Erythroblast (primary cell): ENCODE measurements around the gene CLN5.

ENCODE experiments used
- DNase-seq, 2 experiments: peaks; one replicate each; lab custom pipeline; 2025; lab: John Stamatoyannopoulos, UW
- GATA1 ChIP-seq: IDR thresholded peaks from 2 replicates; pipeline ENCODE4 v1.6.1; 2011; ENCODE audit warnings: low read depth, mild to moderate bottlenecking, control low read depth, low read length, moderate library complexity
- POLR2A ChIP-seq: IDR thresholded peaks from 2 replicates; pipeline ENCODE4 v1.6.1; 2011; ENCODE audit warnings: mild to moderate bottlenecking, low read length

CLN5 gene

DNA sequence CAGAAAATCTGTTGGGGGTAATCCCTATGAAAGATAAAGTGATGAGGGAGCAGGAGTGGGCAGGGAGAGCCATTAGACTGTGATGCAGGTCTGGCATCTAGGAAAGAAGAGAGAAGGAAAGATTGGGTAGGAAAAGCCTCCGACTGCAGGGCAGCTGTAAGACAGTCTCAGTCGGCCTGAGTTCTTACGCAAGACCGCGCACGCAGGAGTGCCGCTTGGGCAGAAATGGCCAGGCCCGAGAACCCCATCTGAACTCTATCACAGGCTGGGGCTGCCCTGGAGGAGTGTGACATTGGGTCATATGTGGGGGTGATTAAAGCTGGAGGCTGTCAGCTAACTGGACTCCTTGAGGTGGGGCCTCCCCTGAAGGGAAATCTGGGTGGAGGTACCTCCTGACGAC is 49.0 kb downstream of the CLN5 start:
- DNase-seq, result no peak
- TF ChIP-seq GATA1 (no peak), POLR2A (no peak)

DNA sequence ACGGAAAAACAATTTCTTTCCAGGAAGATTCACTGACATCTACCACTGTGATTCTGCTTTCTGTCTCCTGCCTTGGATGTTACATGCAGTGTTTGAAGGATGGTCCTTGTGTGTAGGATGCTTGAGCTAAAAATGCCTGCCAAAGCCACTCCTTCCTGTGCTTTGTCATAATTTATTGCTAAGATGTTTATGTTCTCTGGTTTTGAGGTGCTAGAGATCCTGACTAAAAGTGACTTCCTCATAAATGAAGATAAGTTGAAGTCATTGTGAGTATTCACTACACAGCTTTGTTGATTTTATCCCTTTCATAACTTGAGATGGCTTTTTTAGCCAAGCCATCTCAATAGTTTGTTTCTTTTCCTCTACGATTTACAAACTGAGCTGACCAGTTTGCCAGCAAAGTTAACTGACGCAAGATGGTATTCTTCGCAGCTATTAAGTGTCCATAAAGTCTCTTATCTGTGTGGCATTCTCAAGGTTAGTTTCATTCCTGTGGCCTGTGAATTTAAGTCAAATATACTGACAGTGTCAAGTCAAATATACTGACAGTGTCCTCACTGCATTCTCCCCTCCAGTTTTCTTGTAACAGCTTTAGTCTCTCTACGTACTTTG is 50.8 kb downstream of the CLN5 start:
- TF ChIP-seq GATA1 (no peak), POLR2A (no peak)

DNA sequence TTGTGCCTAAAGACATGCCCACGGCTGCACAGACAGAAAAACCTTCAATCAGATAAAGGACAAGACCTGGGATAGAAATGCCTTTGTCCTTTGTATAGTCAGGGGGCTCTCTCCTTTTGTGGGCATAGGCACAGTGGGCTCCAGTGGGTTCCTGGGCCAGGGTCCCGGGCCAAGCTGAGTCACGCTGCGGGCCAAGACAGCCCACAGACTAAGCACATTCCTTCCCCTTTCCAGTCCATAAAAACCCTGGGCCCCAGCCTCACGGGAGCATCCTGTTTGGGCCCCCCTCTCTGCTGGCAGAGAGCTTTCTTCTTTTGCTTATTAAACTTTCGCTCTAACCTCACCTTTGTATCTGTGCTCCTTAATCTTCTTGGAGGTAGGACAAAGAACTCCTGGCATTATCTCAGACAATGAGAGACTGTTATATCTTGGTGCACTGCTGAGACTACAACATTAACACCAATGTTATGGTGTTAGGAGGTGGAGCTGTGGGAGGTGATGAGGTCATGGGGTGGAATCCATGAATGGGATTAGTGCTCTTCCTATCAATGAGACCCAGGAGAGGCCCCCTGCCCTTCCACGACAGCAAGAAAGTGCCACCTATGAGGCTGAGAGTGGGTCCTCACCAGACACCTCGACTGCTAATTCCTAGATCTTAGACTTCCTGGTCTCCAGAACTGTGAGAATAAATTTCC is 55.9 kb downstream of the CLN5 start:
- TF ChIP-seq POLR2A (no peak), GATA1 (no peak)
- DNase-seq, result no peak

More for the DNA sequence above, 50.8 kb downstream of the CLN5 start:
- no peak for DNase-seq

DNA sequence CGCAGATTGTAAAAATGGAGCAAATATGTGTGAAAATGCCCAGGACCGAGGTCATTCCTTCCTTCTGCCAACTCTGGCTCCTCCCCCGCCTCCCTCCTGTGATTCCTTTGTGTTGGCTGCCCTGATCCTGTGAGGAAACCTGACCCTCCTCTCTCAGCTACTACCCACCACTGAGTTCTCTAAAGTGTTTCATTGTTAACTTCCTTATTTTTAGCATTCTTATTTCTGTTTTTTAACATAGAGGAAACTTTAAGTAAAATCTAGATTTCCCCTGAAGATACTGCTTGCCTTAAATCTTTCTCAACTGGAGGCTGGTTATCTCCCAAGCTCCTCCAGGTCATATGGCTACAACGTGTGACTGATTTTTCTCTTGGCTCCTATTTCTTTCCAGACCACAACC is 56.8 kb downstream of the CLN5 start:
- DNase-seq, result no peak
- TF ChIP-seq GATA1, result no peak

DNA sequence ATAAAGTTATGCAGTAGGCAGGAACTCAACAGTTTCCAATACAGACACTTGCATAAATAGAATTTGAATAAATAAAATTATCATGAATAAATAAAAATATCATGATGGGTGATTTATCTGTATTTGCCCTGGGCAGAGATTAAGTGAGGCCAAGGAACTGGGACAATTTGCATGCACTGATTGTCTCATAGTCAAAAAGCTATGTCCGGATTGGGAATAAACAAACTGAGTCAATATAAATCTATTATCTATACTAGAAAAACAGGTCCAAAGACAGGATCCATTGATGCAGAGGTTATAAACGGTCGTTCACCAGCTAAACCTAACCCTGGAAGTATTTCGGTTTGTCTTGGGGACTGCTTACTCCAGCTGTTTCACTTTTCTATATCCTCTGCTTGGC is 61.3 kb downstream of the CLN5 start:
- DNase-seq, result no peak
- TF ChIP-seq POLR2A, result no peak
- TF ChIP-seq GATA1, result no peak
